Measurements from ENCODE around the gene TTC33. TPM values are rescaled to one million over a fixed set of nuclear protein-coding genes. Genes with fewer than 3 reads are reported as not detected.

The TTC33 gene
- total RNA-seq, 2 donors from 2014 or later, result 10.6 to 19.8 TPM

DNA sequence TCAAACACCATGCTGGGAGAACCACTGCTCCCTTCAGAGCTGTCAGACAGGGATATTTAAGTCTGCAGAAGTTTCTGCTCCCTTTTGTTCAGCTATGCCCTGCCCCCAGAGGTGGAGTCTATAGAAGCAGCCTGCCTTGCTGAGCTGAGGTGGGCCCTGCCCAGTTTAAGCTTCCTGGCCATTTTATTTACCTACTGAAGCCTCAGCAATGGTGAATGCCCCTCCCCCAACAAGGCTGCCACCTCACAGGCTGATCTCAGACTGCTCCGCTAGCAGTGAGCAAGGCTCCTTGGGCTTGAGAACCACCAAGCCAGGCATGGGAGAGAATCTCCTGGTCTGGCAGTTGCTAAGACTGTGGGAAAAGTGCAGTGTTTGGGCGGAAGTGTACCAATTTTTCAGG, 281.5 kb downstream of the TTC33 start:
- Histone ChIP-seq H3K4me1 (no peaks in the 10 kb centered on the region), H3K27me3 (no peaks in the 10 kb centered on the region), H3K27ac (no peak overlapping the region), H3K4me3 (no peak overlapping the region), H3K36me3 (no peaks in the 10 kb centered on the region), H3K9me3 (no peaks in the 10 kb centered on the region), H3K9ac (ENCODE audit: low read depth in 2 of 2, low read length in 2 of 2) (no peak overlapping the region)
- intact Hi-C loops (cut with DNase I), result no loop called here
- TF ChIP-seq, protein P1, sequence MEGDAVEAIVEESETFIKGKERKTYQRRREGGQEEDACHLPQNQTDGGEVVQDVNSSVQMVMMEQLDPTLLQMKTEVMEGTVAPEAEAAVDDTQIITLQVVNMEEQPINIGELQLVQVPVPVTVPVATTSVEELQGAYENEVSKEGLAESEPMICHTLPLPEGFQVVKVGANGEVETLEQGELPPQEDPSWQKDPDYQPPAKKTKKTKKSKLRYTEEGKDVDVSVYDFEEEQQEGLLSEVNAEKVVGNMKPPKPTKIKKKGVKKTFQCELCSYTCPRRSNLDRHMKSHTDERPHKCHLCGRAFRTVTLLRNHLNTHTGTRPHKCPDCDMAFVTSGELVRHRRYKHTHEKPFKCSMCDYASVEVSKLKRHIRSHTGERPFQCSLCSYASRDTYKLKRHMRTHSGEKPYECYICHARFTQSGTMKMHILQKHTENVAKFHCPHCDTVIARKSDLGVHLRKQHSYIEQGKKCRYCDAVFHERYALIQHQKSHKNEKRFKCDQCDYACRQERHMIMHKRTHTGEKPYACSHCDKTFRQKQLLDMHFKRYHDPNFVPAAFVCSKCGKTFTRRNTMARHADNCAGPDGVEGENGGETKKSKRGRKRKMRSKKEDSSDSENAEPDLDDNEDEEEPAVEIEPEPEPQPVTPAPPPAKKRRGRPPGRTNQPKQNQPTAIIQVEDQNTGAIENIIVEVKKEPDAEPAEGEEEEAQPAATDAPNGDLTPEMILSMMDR (IDR thresholded peaks at IDR 0.05), result no peak
- no peak for DNase-seq

DNA sequence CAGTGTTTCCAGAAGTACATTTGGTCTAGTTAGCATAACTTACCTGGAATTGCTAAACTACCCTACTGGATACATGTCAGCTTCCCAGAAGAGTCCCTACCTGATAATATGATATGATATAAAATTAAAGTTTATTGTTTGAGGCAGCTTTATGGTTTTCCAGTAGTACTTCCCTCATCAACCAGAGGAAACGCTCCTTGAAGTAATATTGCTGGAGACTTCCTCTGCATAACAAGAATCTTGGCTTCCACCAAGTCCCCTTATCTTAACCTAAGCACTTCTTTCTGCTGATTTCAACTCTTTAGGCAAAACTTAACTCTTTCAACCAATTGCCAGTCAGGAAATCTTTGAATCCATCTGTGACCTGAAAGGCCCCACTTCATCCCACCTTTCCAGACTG, 290.3 kb downstream of the TTC33 start:
- intact Hi-C loops (cut with DNase I), result no loop called here
- Histone ChIP-seq H3K36me3 (no peaks in the 10 kb centered on the region), H3K27ac (no peak overlapping the region), H3K9me3 (no peaks in the 10 kb centered on the region), H3K4me1 (no peaks in the 10 kb centered on the region), H3K9ac (ENCODE audit: low read depth in 2 of 2, low read length in 2 of 2) (no peak overlapping the region), H3K4me3 (no peak overlapping the region), H3K27me3 (no peaks in the 10 kb centered on the region)
- TF ChIP-seq, protein P1 (IDR thresholded peaks at IDR 0.05), result no peak
- DNase-seq, result no peak

DNA sequence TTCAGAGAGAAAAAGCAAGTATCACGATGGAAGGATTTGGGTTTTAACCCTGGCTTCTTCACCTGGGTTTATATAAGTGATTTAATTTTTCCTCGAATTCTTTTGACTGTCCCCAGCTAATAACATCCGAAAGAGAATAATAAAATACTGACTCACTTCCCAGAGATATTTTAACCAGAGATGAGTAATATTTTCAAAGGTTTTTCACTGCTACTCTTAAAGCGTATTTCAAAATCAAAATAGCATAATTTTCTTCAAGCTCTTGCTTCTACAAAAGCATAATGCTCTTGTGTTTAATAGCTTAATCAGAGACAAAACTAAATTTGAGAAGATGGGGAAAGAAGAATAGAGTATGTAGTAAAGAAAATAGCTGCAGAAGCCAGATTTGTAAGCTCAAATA, 291.2 kb downstream of the TTC33 start:
- no peak overlapping the region for H3K4me3 ChIP-seq
- H3K4me1 ChIP-seq, result no peaks in the 10 kb centered on the region
- DNase-seq, result no peak
- no peak overlapping the region for H3K27ac ChIP-seq
- no peaks in the 10 kb centered on the region for H3K9me3 ChIP-seq
- H3K9ac ChIP-seq (ENCODE audit: low read depth in 2 of 2, low read length in 2 of 2), result no peak overlapping the region
- intact Hi-C loops (cut with DNase I), result no loop called here
- TF ChIP-seq, protein P1 (IDR thresholded peaks at IDR 0.05), result no peak
- H3K36me3 ChIP-seq, result no peaks in the 10 kb centered on the region
- no peaks in the 10 kb centered on the region for H3K27me3 ChIP-seq

Other genes starting within 250 kb of the TTC33 start
- gene PTGER4, start 76.0 kb downstream of the TTC33 start, total RNA-seq, result 10 to 100 TPM; 28.1 to 53.4 TPM
- gene PRKAA1, start 42.4 kb upstream of the TTC33 start, total RNA-seq, result 100 to 1,000 TPM in 1 of 2 donors, 10 to 100 TPM in 1; 77.4 to 118 TPM
- 100 to 1,000 TPM; 867 to 934 TPM for gene RPL37, start 79.3 kb upstream of the TTC33 start, total RNA-seq
- gene CARD6, start 85.4 kb upstream of the TTC33 start, total RNA-seq, result 1 to 10 TPM; 1.3 to 2.5 TPM
- 10 to 100 TPM; 14.7 to 23.3 TPM for gene C7, start 153.5 kb upstream of the TTC33 start, total RNA-seq

Data from colonic mucosa (tissue), 4 donors.